HepG2 (cell line): Measurements from ENCODE around the gene JKAMP. TPM values are rescaled to one million over a fixed set of nuclear protein-coding genes. Genes with fewer than 3 reads are reported as not detected.
A peak's percentile ranks its signal among the peaks of the same experiment; 100 is the strongest.

Experiments
- AFF4 ChIP-seq: sonication (generic); formaldehyde crosslinking; IDR thresholded peaks from 2 replicates; pipeline ENCODE4 v1.4.0; 2020; ENCODE audit warnings: missing genetic modification reagents
- ARHGAP35 ChIP-seq: sonication (generic); formaldehyde crosslinking; IDR thresholded peaks from 2 replicates; pipeline ENCODE4 v1.9.0; 2022; ENCODE audit warnings: mild to moderate bottlenecking, inconsistent platforms, moderate library complexity, missing genetic modification reagents, borderline replicate concordance
- ATRX ChIP-seq: sonication (generic); formaldehyde crosslinking; IDR thresholded peaks from 2 replicates; pipeline ENCODE4 v1.4.0; 2020; ENCODE audit warnings: missing genetic modification reagents, borderline replicate concordance
- E2F1 ChIP-seq: sonication (generic); formaldehyde crosslinking; IDR thresholded peaks from 2 replicates; pipeline ENCODE4 v1.5.0; 2020; ENCODE audit warnings: missing genetic modification reagents
- FOXC1 ChIP-seq: sonication (generic); formaldehyde crosslinking; IDR thresholded peaks from 2 replicates; pipeline ENCODE4 v1.8.0; 2022; ENCODE audit warnings: mild to moderate bottlenecking, missing genetic modification reagents, borderline replicate concordance
- HMG20B ChIP-seq: conservative IDR thresholded peaks from 2 replicates; pipeline ENCODE4 v1.6.1; 2016; ENCODE audit warnings: missing genetic modification reagents, missing compliant biosample characterization
- HMGXB3 ChIP-seq: sonication (generic); formaldehyde crosslinking; IDR thresholded peaks from 2 replicates; pipeline ENCODE4 v1.4.0; 2020; ENCODE audit warnings: missing genetic modification reagents, borderline replicate concordance
- HNF1A ChIP-seq, 2 experiments: sonication (generic) in 1 of 2; formaldehyde crosslinking in 1 of 2; IDR thresholded peaks; 2 replicates each; pipeline versions ENCODE4 v1.4.0 to v1.6.1; 2016 to 2020; ENCODE audit warnings: borderline replicate concordance in 1 of 2, low read depth in 1 of 2, mild to moderate bottlenecking in 1 of 2, missing genetic modification reagents in 1 of 2
- ONECUT2 ChIP-seq: sonication (generic); formaldehyde crosslinking; IDR thresholded peaks from 2 replicates; pipeline ENCODE4 v1.4.0; 2020; ENCODE audit warnings: missing genetic modification reagents
- SYNCRIP ChIP-seq: fragments of 200-400 bp; formaldehyde crosslinking; IDR thresholded peaks from 2 replicates; pipeline ENCODE4 v1.6.1; 2018; ENCODE audit warnings: mild to moderate bottlenecking, low read depth, low read length; ENCODE audit not compliant: insufficient read depth
- ZNF121 ChIP-seq: sonication (generic); formaldehyde crosslinking; IDR thresholded peaks from 2 replicates; pipeline ENCODE4 v1.5.0; 2020; ENCODE audit warnings: mild to moderate bottlenecking, missing genetic modification reagents
- ZNF354B ChIP-seq: sonication (generic); formaldehyde crosslinking; IDR thresholded peaks from 2 replicates; pipeline ENCODE4 v1.8.0; 2022; ENCODE audit warnings: mild to moderate bottlenecking, missing genetic modification reagents
- ZSCAN25 ChIP-seq: sonication (generic); formaldehyde crosslinking; IDR thresholded peaks from 2 replicates; pipeline ENCODE4 v1.8.0; 2022; ENCODE audit warnings: mild to moderate bottlenecking, missing genetic modification reagents
- polyA plus RNA-seq, 8 experiments: library from polyadenylated mRNA; depleted of rRNA in 3 of 8; stranded (reverse) in 7 of 8; unstranded in 1 of 8; fragments of >200 nt; fragmentation: Illumina TruSeq in 4 of 8; extraction: Trizol in 4 of 8; gene quantifications; 2 replicates each; pipeline versions ENCODE4 v1.2.1 to v1.2.3, GENCODE V29; 2011 to 2016; ENCODE audit warnings: low read depth in 4 of 8, missing spikeins in 1 of 8, mixed read lengths in 1 of 8; ENCODE audit not compliant: insufficient read depth in 1 of 8
- total RNA-seq, 5 experiments: library from RNA; depleted of rRNA; stranded (reverse); fragments of >200 nt; fragmentation: Illumina TruSeq; extraction: Trizol; gene quantifications; 2 replicates each; pipeline ENCODE4 v1.2.3, GENCODE V29; 2016; ENCODE audit warnings: low read depth in 1 of 5

The JKAMP gene
- total and polyA plus RNA-seq, 2 of the 13 experiments (the other 11 are each of a cell fraction or from before 2014, with no cell fraction given) = 56.4 to 135 TPM

- TF ChIP-seq HNF1A (IDR thresholded peaks at IDR 0.05; ENCODE audit: low read depth) (no peak), HNF1A (CRISPR knock-in tag; IDR thresholded peaks at IDR 0.05; ENCODE audit: borderline replicate concordance) (no peak), ARHGAP35 (no peak), ONECUT2 (CRISPR knock-in tag) (no peak), ZNF354B (no peak), ATRX (CRISPR knock-in tag) (no peak), SYNCRIP (no peak), HMG20B (no peak), HMGXB3 (CRISPR knock-in tag) (no peak), AFF4 (CRISPR knock-in tag) (no peak), E2F1 (CRISPR knock-in tag) (0 out of 2 replicates have a peak, but pooled peaks have one; percentile 28), FOXC1 (no peak; the same call in 1 of the 2 replicates), ZSCAN25 (CRISPR knock-in tag) (no peak), ZNF121 (CRISPR knock-in tag) (no peak)
These were observed 19.6 kb upstream of the JKAMP start (continued) for GRCh38 chr14:59464486-59465315.
